ENCODE measurements around the gene NUDT16L1.

Gene NUDT16L1

DNA sequence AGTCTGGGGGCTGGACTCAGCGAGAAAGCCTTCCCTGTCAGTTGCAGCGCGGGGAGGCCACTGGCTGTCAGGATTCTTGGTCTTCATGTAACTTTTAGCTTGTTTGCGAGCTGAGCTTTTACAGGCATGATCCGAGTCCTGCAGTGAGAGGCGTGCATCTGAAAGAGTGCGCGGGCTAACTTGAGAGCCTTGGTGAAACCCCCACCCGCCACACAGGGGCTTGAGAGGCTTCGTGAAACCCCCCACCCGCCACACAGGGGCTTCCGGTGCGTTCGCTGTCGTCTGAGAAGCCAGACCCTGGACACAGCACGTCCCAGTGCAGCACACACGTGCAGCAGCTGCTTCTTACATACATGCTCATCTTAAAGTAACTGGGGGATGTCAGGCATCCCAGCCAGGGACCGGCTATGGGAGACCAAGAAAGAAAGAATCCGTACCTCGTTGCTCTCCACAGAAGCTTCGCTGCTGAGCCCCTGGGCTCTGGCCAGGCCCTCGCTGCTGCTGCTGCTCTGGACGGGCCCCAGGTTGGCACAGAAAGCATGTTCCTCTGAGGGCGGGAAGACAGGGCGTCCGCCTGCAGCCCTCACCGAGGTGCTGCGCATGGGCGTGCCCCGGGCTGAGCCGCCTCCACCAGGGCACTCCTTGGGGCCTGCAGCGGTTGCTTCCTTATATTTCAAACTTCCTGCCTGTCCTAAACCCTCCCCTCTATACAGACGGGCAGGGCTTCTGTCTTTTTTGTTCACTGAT lies 7.8 kb downstream of the NUDT16L1 start:
- no peak for DNase-seq (ENCODE audit: extremely low read depth, low read depth)

GRCh38 chr16:4701791-4702465 lies 8.6 kb downstream of the NUDT16L1 start:
- no peak for DNase-seq (ENCODE audit: extremely low read depth, low read depth)
- TF ChIP-seq CTCF (IDR thresholded peaks at IDR 0.05; ENCODE audit: low read depth, low read length), result no peak

More for the DNA sequence above, 7.8 kb downstream of the NUDT16L1 start:
- no peak for TF ChIP-seq CTCF (IDR thresholded peaks at IDR 0.05; ENCODE audit: low read depth, low read length)

- no peak for DNase-seq (ENCODE audit: extremely low read depth, low read depth)
- no peak for TF ChIP-seq CTCF (IDR thresholded peaks at IDR 0.05; ENCODE audit: low read depth, low read length)
Observed at GRCh38 chr16:4702466-4702808, 9.1 kb downstream of the NUDT16L1 start.

DNA sequence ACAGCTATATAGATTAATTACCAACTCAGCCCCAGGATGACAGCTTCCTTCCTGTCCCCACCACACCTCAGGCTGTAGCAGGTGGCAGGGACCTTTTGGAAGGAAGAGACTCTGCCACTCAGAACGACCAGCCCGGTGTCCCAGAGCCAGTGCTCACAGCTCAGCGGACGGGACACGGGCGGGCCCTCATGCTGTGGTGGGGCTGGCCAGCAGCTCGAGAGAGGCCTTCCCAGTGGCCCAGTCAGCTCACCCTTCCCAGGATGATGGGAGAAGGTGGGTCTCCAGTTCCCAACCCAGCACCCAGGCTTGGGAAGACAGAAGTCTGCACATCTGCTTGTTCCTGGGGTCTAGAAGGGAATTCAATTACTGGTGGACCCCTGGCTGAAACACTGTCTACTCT lies 10.5 kb downstream of the NUDT16L1 start:
- no peak for DNase-seq (ENCODE audit: extremely low read depth, low read depth)
- TF ChIP-seq CTCF (IDR thresholded peaks at IDR 0.05; ENCODE audit: low read depth, low read length), result no peak

DNA sequence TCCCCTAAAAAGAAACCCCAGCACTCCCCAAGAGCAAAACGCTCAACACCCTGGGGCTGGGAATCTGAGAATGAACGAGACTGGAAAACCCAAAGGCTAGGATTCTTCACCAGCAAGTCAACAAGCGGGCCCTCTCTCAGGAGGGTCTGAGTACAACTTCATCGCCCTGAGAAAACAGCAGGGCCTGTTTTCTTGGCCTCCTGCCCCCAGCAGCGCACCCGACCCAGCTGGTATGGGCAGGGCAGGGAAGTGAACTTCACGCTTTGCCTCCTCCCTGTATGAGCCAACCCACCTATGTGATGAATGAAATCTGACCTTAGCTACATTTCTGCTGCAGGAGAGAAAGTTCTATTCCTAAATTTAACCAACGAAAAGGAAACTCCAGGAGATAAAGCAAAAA lies 11.1 kb downstream of the NUDT16L1 start:
- DNase-seq (ENCODE audit: extremely low read depth, low read depth), result no peak
- TF ChIP-seq CTCF (IDR thresholded peaks at IDR 0.05; ENCODE audit: low read depth, low read length), result no peak

DNA sequence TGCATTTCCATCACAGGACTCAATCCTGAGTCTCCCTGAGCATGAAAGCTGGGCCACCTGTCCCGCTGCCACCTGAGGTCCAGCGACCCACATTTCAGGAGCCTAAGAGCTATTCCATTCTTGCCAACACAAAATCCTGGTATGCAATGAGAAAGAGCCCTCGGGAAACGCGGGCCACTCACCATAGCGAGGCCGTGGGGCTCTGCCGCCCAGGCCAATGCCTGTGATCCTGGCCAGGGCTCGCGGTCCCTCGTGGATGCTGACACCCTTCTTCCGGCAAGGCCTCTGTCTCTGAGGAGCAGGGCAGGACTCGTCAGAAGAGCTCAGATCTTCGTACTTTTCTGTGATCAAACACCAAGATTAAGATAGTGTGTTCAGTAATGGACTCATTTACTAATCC lies 11.6 kb downstream of the NUDT16L1 start:
- no peak for TF ChIP-seq CTCF (IDR thresholded peaks at IDR 0.05; ENCODE audit: low read depth, low read length)
- no peak for DNase-seq (ENCODE audit: extremely low read depth, low read depth)

DNA sequence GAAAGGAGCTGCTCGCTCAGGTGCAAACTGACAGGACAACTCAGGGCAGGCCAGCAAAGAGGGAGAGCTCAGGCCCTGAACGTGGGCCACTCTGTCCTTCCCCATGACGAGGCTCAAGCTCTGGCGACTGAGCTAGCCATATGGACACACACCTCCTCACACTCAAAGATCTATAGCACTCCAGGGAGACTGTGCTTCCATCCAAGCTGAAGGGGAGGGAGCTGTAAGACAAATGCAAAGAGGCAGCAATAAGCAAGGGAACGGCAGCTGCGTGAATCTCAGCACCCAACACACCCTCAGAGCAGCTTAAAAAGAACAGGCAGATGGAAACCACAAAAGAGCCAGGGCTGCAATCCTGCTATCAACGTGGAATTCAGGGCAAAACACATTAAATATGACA lies 13.5 kb downstream of the NUDT16L1 start:
- no peak for DNase-seq (ENCODE audit: extremely low read depth, low read depth)
- no peak for TF ChIP-seq CTCF (IDR thresholded peaks at IDR 0.05; ENCODE audit: low read depth, low read length)

Measured in AG09319 (cell line).